GM23338 (cell line): ENCODE data around the gene TTLL6. TPM values are rescaled to one million over a fixed set of nuclear protein-coding genes. Genes with fewer than 3 reads are reported as not detected.
"Not testable (repeated sequence)": the region's sequence is repeated elsewhere in the genome, so short reads cannot be mapped to it uniquely, and the experiment has no call there.

Source experiments
- ATAC-seq: fragments of 200-7000 bp; cut with Tn5 transposase; 3 replicates; pipeline ENCODE4 v1.9.1; 2020
- DNase-seq: peaks from one replicate; pipeline ENCODE4 v3.0.0-alpha.2; 2015; ENCODE audit warnings: low spot score
- H2AFZ ChIP-seq: fragments of 200-600 bp; sonication (generic); 2 replicates; pipeline ENCODE4 v1.8.0; 2016; ENCODE audit warnings: antibody characterized with exemption, mild to moderate bottlenecking, moderate library complexity
- H3F3A ChIP-seq: fragments of 200-600 bp; sonication (generic); replicated peaks from 2 replicates; pipeline ENCODE4 v1.8.0; 2017; ENCODE audit warnings: antibody characterized with exemption, mixed run types, low read depth
- H3K27ac ChIP-seq: fragments of 200-600 bp; sonication (generic); 2 replicates; pipeline ENCODE4 v1.6.1; 2016; ENCODE audit warnings: low read depth
- H3K27me3 ChIP-seq: fragments of 200-600 bp; sonication (generic); 2 replicates; pipeline ENCODE4 v1.8.0; 2016; ENCODE audit warnings: mild to moderate bottlenecking, mixed run types, moderate library complexity; ENCODE audit not compliant: insufficient read depth
- H3K36me3 ChIP-seq: fragments of 200-600 bp; sonication (generic); 2 replicates; pipeline ENCODE4 v1.8.0; 2016; ENCODE audit warnings: mild to moderate bottlenecking; ENCODE audit not compliant: insufficient read depth
- H3K4me1 ChIP-seq: fragments of 200-600 bp; sonication (generic); 2 replicates; pipeline ENCODE4 v1.8.0; 2016; ENCODE audit warnings: mild to moderate bottlenecking, moderate library complexity; ENCODE audit not compliant: insufficient read depth
- H3K4me2 ChIP-seq: fragments of 200-600 bp; sonication (generic); 2 replicates; pipeline ENCODE4 v1.7.1; 2017; ENCODE audit warnings: mixed run types
- H3K4me3 ChIP-seq: fragments of 200-600 bp; sonication (generic); 2 replicates; pipeline ENCODE4 v1.6.1; 2016; ENCODE audit warnings: mixed run types
- H3K79me2 ChIP-seq: fragments of 200-600 bp; sonication (generic); replicated peaks from 2 replicates; pipeline ENCODE4 v1.8.0; 2017; ENCODE audit warnings: mild to moderate bottlenecking; ENCODE audit not compliant: insufficient read depth
- H3K9me2 ChIP-seq: fragments of 200-600 bp; sonication (generic); 2 replicates; pipeline ENCODE4 v1.8.0; 2017; ENCODE audit not compliant: insufficient read depth
- H4K20me1 ChIP-seq: fragments of 200-600 bp; sonication (generic); replicated peaks from 2 replicates; pipeline ENCODE4 v1.8.0; 2017; ENCODE audit warnings: mild to moderate bottlenecking; ENCODE audit not compliant: insufficient read depth
- H3K27ac Mint-ChIP-seq: 2 replicates; pipeline ENCODE4 v1.8.0; 2020; ENCODE audit warnings: inconsistent platforms, mild to moderate bottlenecking, moderate library complexity, mixed read lengths
- H3K27me3 Mint-ChIP-seq: 3 replicates; pipeline ENCODE4 v1.8.0; 2022; ENCODE audit warnings: low read depth, mild to moderate bottlenecking, moderate library complexity, mixed read lengths, inconsistent platforms; ENCODE audit not compliant: insufficient read depth, poor library complexity
- H3K36me3 Mint-ChIP-seq: 3 replicates; pipeline ENCODE4 v1.8.0; 2021; ENCODE audit warnings: low read depth, mild to moderate bottlenecking, inconsistent platforms, moderate library complexity, mixed read lengths
- H3K4me1 Mint-ChIP-seq: 3 replicates; pipeline ENCODE4 v1.8.0; 2020; ENCODE audit warnings: mild to moderate bottlenecking, inconsistent platforms, mixed read lengths
- H3K4me3 Mint-ChIP-seq: 3 replicates; pipeline ENCODE4 v1.8.0; 2021; ENCODE audit warnings: moderate library complexity, mild to moderate bottlenecking, inconsistent platforms, mixed read lengths
- H3K9me3 Mint-ChIP-seq: 3 replicates; pipeline ENCODE4 v1.8.0; 2020; ENCODE audit warnings: moderate library complexity, mild to moderate bottlenecking, inconsistent platforms, mixed read lengths
- CREB1 ChIP-seq: fragments of 250-450 bp; sonication (Bioruptor Pico); IDR thresholded peaks from 2 replicates; pipeline ENCODE4 v1.5.0; 2020; ENCODE audit warnings: low read depth, mild to moderate bottlenecking, moderate library complexity
- EZH2phosphoT487 ChIP-seq: fragments of 200-600 bp; sonication (generic); IDR thresholded peaks from one replicate; pipeline ENCODE4 v1.8.1; 2018; ENCODE audit warnings: antibody characterized with exemption; ENCODE audit not compliant: unreplicated experiment
- NANOG ChIP-seq: IDR thresholded peaks from 2 replicates; pipeline ENCODE4 v1.6.1; 2016; ENCODE audit warnings: antibody characterized with exemption, borderline replicate concordance
- POLR2AphosphoS5 ChIP-seq: IDR thresholded peaks from 2 replicates; pipeline ENCODE4 v1.6.1; 2016; ENCODE audit warnings: antibody characterized with exemption, low read depth
- STAT1 ChIP-seq: IDR thresholded peaks from one replicate; pipeline ENCODE4 v1.6.1; 2016; ENCODE audit warnings: antibody characterized with exemption; ENCODE audit not compliant: unreplicated experiment
- ZNF114 ChIP-seq: fragments of 250-450 bp; sonication (Bioruptor Pico); IDR thresholded peaks from 2 replicates; pipeline ENCODE4 v1.5.0; 2020; ENCODE audit warnings: mild to moderate bottlenecking, moderate library complexity
- ZNF331 ChIP-seq: fragments of 250-450 bp; sonication (Bioruptor Pico); IDR thresholded peaks from 2 replicates; pipeline ENCODE4 v1.5.0; 2020; ENCODE audit warnings: low read depth, mild to moderate bottlenecking, moderate library complexity
- microRNA counts: library from miRNA; unstranded; fragments of <30 nt; microRNA quantifications from one replicate; lab custom pipeline; 2017
- microRNA-seq: library from miRNA; unstranded; fragments of <30 nt; microRNA quantifications from one replicate; pipeline ENCODE4, GENCODE V29; 2017
- polyA plus RNA-seq: library from polyadenylated mRNA; unstranded; fragments of >200 nt; fragmentation: Nextera tagmentation; extraction: Ambion mirVana; gene quantifications from 2 replicates; pipeline ENCODE4 v1.2.1, GENCODE V29; 2016
- small RNA-seq: library from RNA; depleted of rRNA; stranded (forward); fragments of <200 nt; gene quantifications from one replicate; pipeline ENCODE3, GENCODE V24; 2014; ENCODE audit warnings: low replicate concordance
- total RNA-seq: library from RNA; depleted of rRNA; stranded (reverse); fragments of >200 nt; shearing (Covaris generic); gene quantifications from 2 replicates; pipeline ENCODE4 v1.2.3, GENCODE V29; 2014; rRNA removed

Gene TTLL6
- total and polyA plus RNA-seq, 2 experiments from 2014 or later: 1.9 to 4.7 TPM

DNA sequence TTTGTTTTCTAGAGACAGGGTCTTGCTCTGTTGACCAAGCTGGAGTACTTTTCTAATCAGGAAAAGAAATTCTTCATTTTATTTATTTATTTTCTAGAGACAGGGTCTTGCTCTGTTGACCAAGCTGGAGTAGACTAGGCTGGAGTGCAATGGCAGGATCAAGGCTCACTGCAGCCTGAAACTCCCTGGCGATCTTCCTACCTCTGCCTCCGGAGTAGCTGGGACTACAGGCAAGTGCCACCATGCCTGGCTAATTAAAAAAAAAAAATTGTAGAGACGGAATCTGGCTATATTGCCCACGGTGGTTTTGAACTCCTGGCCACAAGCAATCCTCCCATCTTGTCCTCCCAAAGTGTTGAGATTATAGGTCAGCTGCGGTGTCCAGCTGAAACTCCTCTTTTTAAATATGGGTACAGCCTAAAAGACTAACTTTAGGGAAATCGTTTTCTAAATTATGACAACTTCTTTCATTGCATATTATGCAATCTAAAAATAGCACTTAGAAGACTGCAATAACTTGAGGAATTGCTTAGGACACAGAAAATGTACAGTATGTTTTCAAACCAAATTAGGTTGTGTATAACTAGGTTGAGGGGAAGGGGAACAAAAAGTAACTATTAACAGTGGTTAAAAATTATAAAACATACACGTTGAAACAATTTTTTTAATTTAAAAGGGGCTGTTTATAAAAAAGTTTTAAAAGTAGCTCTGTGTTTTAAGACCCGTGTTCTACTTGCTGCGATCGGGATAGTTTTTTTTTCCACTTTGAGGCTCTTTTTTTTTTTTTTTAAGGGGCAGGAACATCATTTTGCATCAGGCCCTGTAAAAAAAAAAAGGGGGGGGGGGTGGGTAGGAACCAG is 99.4 kb downstream of the TTLL6 start:
- Histone ChIP-seq H3K27ac (no peak overlapping the region), H2AFZ (no peak overlapping the region), H3F3A (peaks cover 32% of the 10 kb centered on the region), H3K27me3 (peaks cover 95% of the 10 kb centered on the region), H3K36me3 (no peaks in the 10 kb centered on the region), H3K4me3 (peak overlapping the region; percentile 57), H4K20me1 (peaks cover 9% of the 10 kb centered on the region), H3K4me1 (peaks cover 27% of the 10 kb centered on the region), H3K79me2 (no peaks in the 10 kb centered on the region), H3K9me2 (no peaks in the 10 kb centered on the region), H3K4me2 (peak overlapping the region; percentile 75)
- DNase-seq (no peak), ATAC-seq (no peak)
- Mint-ChIP-seq H3K4me3 (peak overlapping the region; percentile 73; the same call in 2 of the 3 replicates), H3K27me3 (peaks cover 90% of the 10 kb centered on the region), H3K9me3 (no peaks in the 10 kb centered on the region; the same call in 2 of the 3 replicates), H3K27ac (no peak overlapping the region), H3K4me1 (peaks cover 31% of the 10 kb centered on the region), H3K36me3 (no peaks in the 10 kb centered on the region)
- TF ChIP-seq ZNF114 (CRISPR knock-in tag): no peak
- no peak for TF ChIP-seq CREB1 (CRISPR knock-in tag)
- TF ChIP-seq EZH2phosphoT487: no peak
- TF ChIP-seq POLR2AphosphoS5: no peak
- TF ChIP-seq NANOG: no peak
- TF ChIP-seq STAT1: no peak
- TF ChIP-seq ZNF331 (CRISPR knock-in tag): no peak

DNA sequence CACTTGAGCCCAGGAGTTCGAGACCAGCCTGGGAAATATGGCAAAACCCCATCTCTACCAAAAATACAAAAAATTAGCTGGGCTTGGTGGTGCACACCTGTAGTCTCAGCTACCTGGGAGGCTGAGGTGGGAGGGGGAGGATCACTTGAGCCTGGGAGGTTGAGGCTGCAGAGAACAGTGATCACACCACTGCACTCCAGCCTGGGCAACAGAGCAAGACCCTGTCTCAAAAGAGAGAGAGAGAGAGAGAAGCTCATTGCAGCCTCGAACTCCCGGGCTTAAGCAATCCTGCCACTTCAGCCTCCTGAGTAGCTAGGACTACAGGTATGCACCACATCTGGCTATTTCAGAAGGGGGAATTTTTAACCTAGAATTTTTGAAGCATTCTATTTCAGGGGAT is 100.5 kb downstream of the TTLL6 start:
- not testable (repeated sequence) for H3K9me2 ChIP-seq, H3K4me3 ChIP-seq, H3K36me3 ChIP-seq, ATAC-seq, H3K4me2 ChIP-seq, H2AFZ ChIP-seq, H4K20me1 ChIP-seq, DNase-seq, H3K79me2 ChIP-seq, H3K27ac ChIP-seq, H3K4me3 Mint-ChIP-seq, H3K36me3 Mint-ChIP-seq, H3K9me3 Mint-ChIP-seq, H3K27ac Mint-ChIP-seq
- H3K27me3 Mint-ChIP-seq: peaks cover 79% of the 10 kb centered on the region
- Histone ChIP-seq H3K27me3 (peaks cover 95% of the 10 kb centered on the region), H3F3A (peaks cover 25% of the 10 kb centered on the region), H3K4me1 (peaks cover 26% of the 10 kb centered on the region)
- peaks cover 29% of the 10 kb centered on the region for H3K4me1 Mint-ChIP-seq

DNA sequence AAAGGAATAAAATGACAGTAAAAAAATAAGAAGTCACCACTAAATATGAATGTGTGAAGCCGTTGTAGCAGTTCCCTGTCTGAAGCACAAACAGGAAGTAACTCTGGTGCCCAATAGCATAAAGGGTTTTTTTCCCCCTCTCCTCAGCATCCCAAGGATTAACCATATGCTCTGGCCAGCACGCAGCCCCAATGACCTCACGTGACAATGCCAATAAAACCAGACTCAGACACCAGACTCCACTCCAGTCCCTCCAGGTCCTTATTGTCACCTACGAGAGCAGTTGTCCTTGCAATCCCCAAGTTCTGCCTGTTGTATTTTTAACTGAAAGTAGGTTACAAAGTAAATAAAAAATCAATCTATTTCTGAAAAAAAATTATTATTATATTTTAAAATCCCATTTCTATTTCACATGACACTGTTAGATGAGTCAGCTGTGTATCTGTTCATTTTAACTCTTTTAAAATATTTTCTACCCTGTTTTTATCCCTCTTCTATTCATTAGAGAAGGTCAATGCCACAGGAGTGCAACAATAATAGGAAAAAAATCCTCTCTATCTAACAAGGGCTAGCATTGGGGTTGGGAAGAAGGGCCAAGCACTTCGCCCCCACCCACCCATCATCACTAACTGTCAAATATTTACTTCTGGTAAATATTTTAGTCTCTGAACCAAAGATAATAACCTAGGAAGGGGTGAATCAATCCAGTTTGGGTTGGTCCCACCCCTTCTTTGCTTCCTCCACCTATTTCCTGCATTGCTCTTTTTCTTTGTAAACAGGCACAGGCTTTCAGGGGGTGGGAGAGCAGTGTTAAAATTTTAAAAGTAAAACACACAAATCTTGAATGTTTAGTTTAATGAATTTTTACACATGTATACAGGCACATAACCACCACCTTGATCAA is 101.3 kb downstream of the TTLL6 start:
- H4K20me1 ChIP-seq: peaks cover 3% of the 10 kb centered on the region; the same call in 1 of the 2 replicates
- H3K4me2 ChIP-seq: no peak overlapping the region
- Mint-ChIP-seq H3K27me3 (peaks cover 75% of the 10 kb centered on the region), H3K4me3 (no peak overlapping the region), H3K27ac (no peak overlapping the region), H3K9me3 (no peaks in the 10 kb centered on the region; the same call in 2 of the 3 replicates), H3K36me3 (no peaks in the 10 kb centered on the region), H3K4me1 (peaks cover 31% of the 10 kb centered on the region)
- peaks cover 95% of the 10 kb centered on the region for H3K27me3 ChIP-seq
- H3K27ac ChIP-seq: no peak overlapping the region
- H3K4me3 ChIP-seq: no peak overlapping the region
- H3K4me1 ChIP-seq: peaks cover 22% of the 10 kb centered on the region
- no peak for DNase-seq
- no peak for TF ChIP-seq NANOG
- H3K36me3 ChIP-seq: no peaks in the 10 kb centered on the region
- peaks cover 21% of the 10 kb centered on the region for H3F3A ChIP-seq
- no peaks in the 10 kb centered on the region for H3K9me2 ChIP-seq
- no peak overlapping the region for H2AFZ ChIP-seq
- ATAC-seq: no peak
- H3K79me2 ChIP-seq: no peaks in the 10 kb centered on the region

MicroRNAs within 50 kb of the gene (microRNA counts, 767-probe panel; counts per million panel counts)
- microRNA hsa-miR-3185 (lab: Ali Mortazavi, UCI): not detected

Small RNA genes lying within 50 kb of the gene (microRNA-seq; reads per million reads assigned to microRNA genes)
- gene MIR3185: not detected

Small RNA genes lying within 50 kb of the gene (small RNA-seq; reads per million reads assigned to genes)
- gene COX6B1P2 (not detected), gene MIR3185 (not detected), gene RF02132 (not detected), gene RF02133 (not detected), gene RN7SL125P (not detected)

Other genes with a start within 250 kb of the TTLL6 start
- not detected in 2 replicates for gene HOXB4, start 238.9 kb downstream of the TTLL6 start, total RNA-seq
- gene HOXB4, start 238.9 kb downstream of the TTLL6 start, polyA plus RNA-seq: not detected in 2 replicates
- 0.17 TPM in 1 of 2 replicates, not detected in the other for gene HOXB3, start 227.0 kb downstream of the TTLL6 start, total RNA-seq
- not detected in 2 replicates for gene HOXB3, start 227.0 kb downstream of the TTLL6 start, polyA plus RNA-seq
- not detected in 2 replicates for gene HOXB5, start 223.4 kb downstream of the TTLL6 start, total RNA-seq
- not detected in 2 replicates for gene HOXB5, start 223.4 kb downstream of the TTLL6 start, polyA plus RNA-seq
- gene HOXB6, start 212.2 kb downstream of the TTLL6 start, total RNA-seq: not detected in 2 replicates
- not detected in 2 replicates for gene HOXB6, start 212.2 kb downstream of the TTLL6 start, polyA plus RNA-seq
- gene HOXB7, start 206.2 kb downstream of the TTLL6 start, total RNA-seq: not detected in 2 replicates
- gene HOXB7, start 206.2 kb downstream of the TTLL6 start, polyA plus RNA-seq: not detected in 2 replicates
- not detected in 2 replicates for gene HOXB8, start 201.9 kb downstream of the TTLL6 start, total RNA-seq
- not detected in 2 replicates for gene HOXB8, start 201.9 kb downstream of the TTLL6 start, polyA plus RNA-seq
- not detected in 2 replicates for gene HOXB9, start 190.9 kb downstream of the TTLL6 start, total RNA-seq
- gene HOXB9, start 190.9 kb downstream of the TTLL6 start, polyA plus RNA-seq: not detected in 2 replicates
- not detected in 2 replicates for gene PRAC1, start 94.7 kb downstream of the TTLL6 start, total RNA-seq
- gene PRAC1, start 94.7 kb downstream of the TTLL6 start, polyA plus RNA-seq: 0.70 TPM in 1 of 2 replicates, not detected in the other
- not detected in 2 replicates for gene PRAC2, start 94.0 kb downstream of the TTLL6 start, total RNA-seq
- gene PRAC2, start 94.0 kb downstream of the TTLL6 start, polyA plus RNA-seq: not detected in 2 replicates
- gene HOXB13, start 88.5 kb downstream of the TTLL6 start, total RNA-seq: not detected in 2 replicates
- not detected in 2 replicates for gene HOXB13, start 88.5 kb downstream of the TTLL6 start, polyA plus RNA-seq
- gene CALCOCO2, start 13.8 kb upstream of the TTLL6 start, total RNA-seq: 14.4 and 24.8 TPM in 2 replicates
- gene CALCOCO2, start 13.8 kb upstream of the TTLL6 start, polyA plus RNA-seq: 12.5 and 16.3 TPM in 2 replicates
- gene ATP5MC1, start 75.6 kb upstream of the TTLL6 start, total RNA-seq: 123 and 157 TPM in 2 replicates
- gene ATP5MC1, start 75.6 kb upstream of the TTLL6 start, polyA plus RNA-seq: 450 and 456 TPM in 2 replicates
- gene UBE2Z, start 91.2 kb upstream of the TTLL6 start, total RNA-seq: 74.1 and 78.5 TPM in 2 replicates
- 30.1 and 34.1 TPM in 2 replicates for gene UBE2Z, start 91.2 kb upstream of the TTLL6 start, polyA plus RNA-seq
- 88.5 and 114 TPM in 2 replicates for gene SNF8, start 127.6 kb upstream of the TTLL6 start, total RNA-seq
- gene SNF8, start 127.6 kb upstream of the TTLL6 start, polyA plus RNA-seq: 103 and 113 TPM in 2 replicates
- not detected in 2 replicates for gene GIP, start 151.4 kb upstream of the TTLL6 start, total RNA-seq
- 0.43 and 1.3 TPM in 2 replicates for gene GIP, start 151.4 kb upstream of the TTLL6 start, polyA plus RNA-seq
- 231 and 249 TPM in 2 replicates for gene IGF2BP1, start 180.2 kb upstream of the TTLL6 start, total RNA-seq
- gene IGF2BP1, start 180.2 kb upstream of the TTLL6 start, polyA plus RNA-seq: 66.1 and 68.6 TPM in 2 replicates